Panc1 (cell line): ENCODE results near the gene CCSAP. TPM values are rescaled to one million over a fixed set of nuclear protein-coding genes. Genes with fewer than 3 reads are reported as not detected.

Source experiments
- ATAC-seq: fragments of 200-7000 bp; cut with Tn5 transposase; 2 replicates; pipeline ENCODE4 v1.9.1; 2020; ENCODE audit warnings: mild to moderate bottlenecking, moderate library complexity
- BruUV-seq: library from RNA; stranded (reverse); fragments of 400-500 nt; replicated peaks from 2 replicates; lab custom pipeline; 2021; lab: Mats Ljungman, UMichigan
- CTCF ChIA-PET: fragments of 300-600 bp; sonication (Branson Sonifier 250); formaldehyde crosslinking; loops from one replicate; lab custom pipeline; 2022; ENCODE audit warnings: antibody characterized with exemption; lab: Charles Lee
- POLR2A ChIA-PET: fragments of 300-600 bp; sonication (Branson Sonifier 250); formaldehyde crosslinking; loops from one replicate; lab custom pipeline; 2022; ENCODE audit warnings: antibody characterized with exemption; lab: Charles Lee
- DNase-seq: peaks from one replicate; pipeline ENCODE4 v3.0.0-alpha.2; 2010; ENCODE audit warnings: low read depth, low spot score
- H3K27ac ChIP-seq: 2 replicates; pipeline ENCODE4 v1.5.1; 2011; ENCODE audit warnings: mild to moderate bottlenecking, low read length, inconsistent platforms
- H3K27me3 ChIP-seq: fragments of 200-500 bp; sonication (Bioruptor generic); 2 replicates; pipeline ENCODE4 v1.6.0; 2014; ENCODE audit warnings: low read length, inconsistent platforms; ENCODE audit not compliant: control insufficient read depth, insufficient read depth
- H3K36me3 ChIP-seq: fragments of 200-500 bp; sonication (Bioruptor generic); 2 replicates; pipeline ENCODE4 v1.5.1; 2014; ENCODE audit warnings: inconsistent platforms, mild to moderate bottlenecking, low read length, moderate library complexity; ENCODE audit not compliant: control insufficient read depth, insufficient read depth
- H3K4me1 ChIP-seq: 2 replicates; pipeline ENCODE4 v1.5.1; 2011; ENCODE audit warnings: inconsistent platforms, mild to moderate bottlenecking, low read length, moderate library complexity; ENCODE audit not compliant: control insufficient read depth, insufficient read depth
- H3K4me3 ChIP-seq, 2 experiments: 2 replicates each; pipeline ENCODE4 v1.5.1; 2011 to 2012; ENCODE audit warnings: low read depth in 2 of 2, low read length in 2 of 2, mild to moderate bottlenecking in 2 of 2, inconsistent platforms in 1 of 2, moderate library complexity in 1 of 2
- H3K9me3 ChIP-seq: fragments of 200-500 bp; sonication (Bioruptor generic); 2 replicates; pipeline ENCODE4 v1.5.1; 2014; ENCODE audit warnings: low read depth, mild to moderate bottlenecking, inconsistent platforms, low read length, moderate library complexity; ENCODE audit not compliant: control insufficient read depth, insufficient read depth
- CTCF ChIP-seq: fragments of 450-650 bp; IDR thresholded peaks from 2 replicates; pipeline ENCODE4 v1.5.1; 2017; ENCODE audit warnings: mild to moderate bottlenecking
- POLR2AphosphoS5 ChIP-seq: IDR thresholded peaks from 2 replicates; pipeline ENCODE4 v1.6.1; 2012; ENCODE audit warnings: mild to moderate bottlenecking, low read depth, low read length, moderate library complexity
- REST ChIP-seq, 2 experiments: IDR thresholded peaks; 2 replicates each; pipeline ENCODE4 v1.6.1; 2011 to 2012; ENCODE audit warnings: low read depth in 2 of 2, control low read depth in 1 of 2, low read length in 1 of 2, mild to moderate bottlenecking in 1 of 2, moderate library complexity in 1 of 2; ENCODE audit not compliant: insufficient read depth in 1 of 2
- SIN3A ChIP-seq: IDR thresholded peaks from 2 replicates; pipeline ENCODE4 v1.6.1; 2012; ENCODE audit warnings: low read depth, mild to moderate bottlenecking, low read length, moderate library complexity, borderline replicate concordance; ENCODE audit not compliant: insufficient read depth
- TCF7L2 ChIP-seq: IDR thresholded peaks from 2 replicates; pipeline ENCODE4 v1.6.1; 2011; ENCODE audit warnings: mild to moderate bottlenecking, low read depth, low read length, inconsistent platforms
- in situ Hi-C: cut with HindIII; loops from 2 replicates; pipeline ENCODE4 v1.10.0; 2016; ENCODE audit warnings: low sequenced_read_pairs, low pct_unique_long_range_greater_than_20kb
- intact Hi-C: fragments of 100-400 bp; cut with micrococcal nuclease; formaldehyde crosslinking; loops from one replicate; pipeline ENCODE4 v1.10.0; 2022; ENCODE audit not compliant: unreplicated experiment
- total RNA-seq: library from RNA; stranded (reverse); gene quantifications from one replicate; pipeline ENCODE4 v1.2.1, GENCODE V29; 2021; ENCODE audit not compliant: unreplicated experiment

Gene CCSAP
- total RNA-seq, 1 experiment from 2014 or later, result 11.6 TPM

- DNase-seq (no peak), ATAC-seq (no peak)
- peaks cover 13% of the 10 kb centered on the region for H3K27me3 ChIP-seq
- H3K4me3 ChIP-seq, result no peak overlapping the region
- CTCF ChIA-PET, result no interaction called here
- H3K9me3 ChIP-seq, result no peaks in the 10 kb centered on the region
- BruUV-seq, result no TSS peak
- no peak overlapping the region for H3K27ac ChIP-seq
- no peak for TF ChIP-seq SIN3A
- TF ChIP-seq REST (IDR thresholded peaks at IDR 0.05; ENCODE audit: insufficient read depth in 1 of 2, low read depth in 2 of 2, low read length in 1 of 2), result no peak
- TF ChIP-seq TCF7L2, result no peak
- no peak for TF ChIP-seq POLR2AphosphoS5
- TF ChIP-seq CTCF, result no peak
- no peaks in the 10 kb centered on the region for H3K4me1 ChIP-seq
- POLR2A ChIA-PET, result no interaction called here
- in situ Hi-C loops, result no loop called here
- H3K36me3 ChIP-seq, result no peaks in the 10 kb centered on the region
- intact Hi-C loops, result no loop called here
Observed at GRCh38 chr1:229363723-229364122, 20.9 kb upstream of the CCSAP start.

- intact Hi-C loops (no loop called here), in situ Hi-C loops (no loop called here)
- POLR2A ChIA-PET, result no interaction called here
- peaks cover 14% of the 10 kb centered on the region for H3K27me3 ChIP-seq
- H3K9me3 ChIP-seq, result no peaks in the 10 kb centered on the region
- H3K4me1 ChIP-seq, result no peaks in the 10 kb centered on the region
- no peak overlapping the region for H3K4me3 ChIP-seq
- no peaks in the 10 kb centered on the region for H3K36me3 ChIP-seq
- H3K27ac ChIP-seq, result no peak overlapping the region
- no peak for ATAC-seq
- TF ChIP-seq SIN3A (no peak), REST (IDR thresholded peaks at IDR 0.05; ENCODE audit: insufficient read depth in 1 of 2, low read depth in 2 of 2, low read length in 1 of 2) (no peak), POLR2AphosphoS5 (no peak), TCF7L2 (no peak), CTCF (no peak)
- no TSS peak for BruUV-seq
- CTCF ChIA-PET, result no interaction called here
- DNase-seq, result no peak
Observed at GRCh38 chr1:229360420-229360819, 17.6 kb upstream of the CCSAP start.
